ENCODE data around the gene MROH2B.
"Not testable (repeated sequence)": the region's sequence is repeated elsewhere in the genome, so short reads cannot be mapped to it uniquely, and the experiment has no call there.

MROH2B gene

DNA sequence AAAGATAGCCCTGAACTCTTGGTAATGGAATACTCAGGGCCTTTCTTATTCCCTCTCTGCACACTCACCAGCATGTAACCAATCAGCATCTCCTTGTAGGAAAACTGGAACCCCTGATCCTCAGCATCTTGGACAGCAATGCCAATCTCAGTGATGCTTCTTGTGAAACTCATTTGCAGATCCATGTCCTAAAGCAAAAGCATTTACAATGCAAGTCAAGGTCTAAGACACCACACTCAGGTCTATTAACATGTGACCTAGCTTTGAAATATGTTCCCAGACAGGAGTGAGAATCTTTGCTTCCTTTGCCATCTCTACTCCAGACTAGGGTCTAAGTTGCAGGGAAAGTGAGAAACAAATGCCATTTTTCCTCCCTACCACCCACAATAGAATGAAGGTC lies 38.2 kb downstream of the MROH2B start:
- no peaks in the 10 kb centered on the region for H3K4me1 ChIP-seq (ENCODE audit: control insufficient read depth, insufficient read depth, low read length)
- no peak overlapping the region for H3K4me3 ChIP-seq (ENCODE audit: low read length)
- H3K36me3 ChIP-seq (ENCODE audit: control insufficient read depth, insufficient read depth, low read length), result no peaks in the 10 kb centered on the region
- H3K27me3 ChIP-seq (ENCODE audit: control insufficient read depth, insufficient read depth, low read length), result no peaks in the 10 kb centered on the region
- no peaks in the 10 kb centered on the region for H3K9me3 ChIP-seq (ENCODE audit: control insufficient read depth, insufficient read depth, low read length)
- no peak for DNase-seq (ENCODE audit: low read depth, low spot score)
- H3K27ac ChIP-seq (ENCODE audit: low read length), result no peak overlapping the region

DNA sequence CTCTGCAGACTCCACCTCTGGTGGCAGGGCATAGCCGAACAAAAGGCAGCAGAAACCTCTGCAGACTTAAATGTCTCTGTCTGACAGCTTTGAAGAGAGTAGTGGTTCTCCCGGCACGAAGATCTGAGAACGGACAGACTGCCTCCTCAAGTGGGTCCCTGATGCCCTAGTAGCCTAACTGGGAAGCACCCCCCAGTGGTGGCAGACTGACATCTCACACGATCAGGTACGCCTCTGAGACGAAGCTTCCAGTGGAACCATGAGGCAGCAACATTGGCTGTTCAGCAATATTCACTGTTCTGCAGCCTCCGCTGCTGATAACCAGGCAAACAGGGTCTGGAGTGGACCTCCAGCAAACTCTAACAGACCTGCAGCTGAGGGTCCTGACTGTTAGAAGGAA lies 48.5 kb downstream of the MROH2B start:
- H3K27ac ChIP-seq (ENCODE audit: low read length); H3K27me3 ChIP-seq (ENCODE audit: control insufficient read depth, insufficient read depth, low read length); H3K4me3 ChIP-seq (ENCODE audit: low read length); H3K9me3 ChIP-seq (ENCODE audit: control insufficient read depth, insufficient read depth, low read length); H3K36me3 ChIP-seq (ENCODE audit: control insufficient read depth, insufficient read depth, low read length); H3K4me1 ChIP-seq (ENCODE audit: control insufficient read depth, insufficient read depth, low read length); DNase-seq (ENCODE audit: low read depth, low spot score): not testable (repeated sequence)
- WGBS (ENCODE audit: insufficient coverage, insufficient read length), result no CpG with 5 or more reads among the region's 8 CpGs

DNA sequence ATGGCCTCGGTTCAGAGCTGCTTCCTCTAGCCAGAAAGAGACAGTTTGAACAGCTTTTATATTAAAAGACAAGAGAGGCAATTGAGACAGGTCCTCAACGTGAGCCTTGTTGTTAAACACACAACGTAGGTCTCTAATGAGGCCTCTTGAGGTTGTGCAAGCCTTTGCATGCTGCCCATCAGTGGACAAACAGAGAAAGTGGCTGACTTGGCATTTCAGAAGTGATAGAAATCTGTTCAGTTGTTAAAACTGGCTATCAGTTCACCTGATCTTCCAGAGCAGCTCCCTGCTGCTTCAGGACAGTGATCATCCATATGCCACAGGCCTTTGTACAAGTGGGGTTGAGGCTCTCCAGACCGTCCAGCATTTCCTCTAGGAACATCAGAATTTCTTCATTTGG lies 58.8 kb downstream of the MROH2B start:
- no CpG with 5 or more reads among the region's 4 CpGs for WGBS (ENCODE audit: insufficient coverage, insufficient read length)
- H3K27ac ChIP-seq (ENCODE audit: low read length), result no peak overlapping the region
- H3K4me1 ChIP-seq (ENCODE audit: control insufficient read depth, insufficient read depth, low read length), result no peaks in the 10 kb centered on the region
- H3K27me3 ChIP-seq (ENCODE audit: control insufficient read depth, insufficient read depth, low read length), result no peaks in the 10 kb centered on the region
- DNase-seq (ENCODE audit: low read depth, low spot score), result no peak
- H3K9me3 ChIP-seq (ENCODE audit: control insufficient read depth, insufficient read depth, low read length), result no peaks in the 10 kb centered on the region
- no peaks in the 10 kb centered on the region for H3K36me3 ChIP-seq (ENCODE audit: control insufficient read depth, insufficient read depth, low read length)
- H3K4me3 ChIP-seq (ENCODE audit: low read length), result no peak overlapping the region

DNA sequence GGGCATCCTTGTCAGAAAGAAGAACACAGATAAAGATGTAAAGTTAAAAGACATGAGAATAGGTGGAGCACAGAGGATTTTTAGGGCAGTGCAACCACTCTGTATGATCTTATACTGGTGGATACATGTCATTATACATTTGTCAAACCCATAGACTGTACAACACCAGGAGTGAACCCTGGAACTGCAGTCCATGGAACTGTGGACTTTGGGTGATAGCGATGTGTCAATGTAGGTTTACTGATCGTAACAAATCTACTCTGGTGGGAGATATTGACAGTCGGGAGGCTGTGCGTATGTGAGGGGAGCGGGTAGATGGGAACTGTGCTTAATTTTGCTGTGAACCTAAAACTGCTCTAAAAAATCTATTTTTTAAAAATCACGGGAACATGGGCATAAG lies 60.6 kb downstream of the MROH2B start:
- H3K27me3 ChIP-seq (ENCODE audit: control insufficient read depth, insufficient read depth, low read length), result no peaks in the 10 kb centered on the region
- WGBS (ENCODE audit: insufficient coverage, insufficient read length), result no CpG with 5 or more reads among the region's 6 CpGs
- no peak for DNase-seq (ENCODE audit: low read depth, low spot score)
- H3K4me3 ChIP-seq (ENCODE audit: low read length), result no peak overlapping the region
- no peaks in the 10 kb centered on the region for H3K4me1 ChIP-seq (ENCODE audit: control insufficient read depth, insufficient read depth, low read length)
- no peaks in the 10 kb centered on the region for H3K36me3 ChIP-seq (ENCODE audit: control insufficient read depth, insufficient read depth, low read length)
- no peaks in the 10 kb centered on the region for H3K9me3 ChIP-seq (ENCODE audit: control insufficient read depth, insufficient read depth, low read length)
- H3K27ac ChIP-seq (ENCODE audit: low read length), result no peak overlapping the region

DNA sequence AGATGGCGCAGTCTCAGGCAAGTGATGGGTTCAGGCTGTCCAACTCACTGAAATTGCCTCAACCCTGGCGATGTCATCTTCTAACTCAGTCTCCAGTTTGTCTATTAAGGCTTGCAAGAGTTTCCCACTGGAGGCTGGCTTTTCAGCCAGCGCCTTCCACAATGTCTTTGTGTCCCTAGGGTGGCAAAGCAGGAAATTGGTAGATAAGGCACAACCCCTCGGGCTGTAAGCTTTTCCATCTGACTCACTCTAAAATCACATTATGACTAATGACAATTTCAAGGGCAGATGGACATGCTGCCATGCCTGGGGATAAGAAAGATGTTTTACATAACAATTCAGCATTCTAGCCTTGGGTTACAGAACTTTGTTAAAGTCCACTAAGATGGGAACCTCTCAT lies 61.9 kb downstream of the MROH2B start:
- Histone ChIP-seq H3K36me3 (ENCODE audit: control insufficient read depth, insufficient read depth, low read length) (no peaks in the 10 kb centered on the region), H3K4me3 (ENCODE audit: low read length) (no peak overlapping the region), H3K9me3 (ENCODE audit: control insufficient read depth, insufficient read depth, low read length) (no peaks in the 10 kb centered on the region), H3K27ac (ENCODE audit: low read length) (no peak overlapping the region), H3K27me3 (ENCODE audit: control insufficient read depth, insufficient read depth, low read length) (no peaks in the 10 kb centered on the region), H3K4me1 (ENCODE audit: control insufficient read depth, insufficient read depth, low read length) (no peaks in the 10 kb centered on the region)
- DNase-seq (ENCODE audit: low read depth, low spot score), result no peak
- WGBS (ENCODE audit: insufficient coverage, insufficient read length), result no CpG with 5 or more reads among the region's 4 CpGs

DNA sequence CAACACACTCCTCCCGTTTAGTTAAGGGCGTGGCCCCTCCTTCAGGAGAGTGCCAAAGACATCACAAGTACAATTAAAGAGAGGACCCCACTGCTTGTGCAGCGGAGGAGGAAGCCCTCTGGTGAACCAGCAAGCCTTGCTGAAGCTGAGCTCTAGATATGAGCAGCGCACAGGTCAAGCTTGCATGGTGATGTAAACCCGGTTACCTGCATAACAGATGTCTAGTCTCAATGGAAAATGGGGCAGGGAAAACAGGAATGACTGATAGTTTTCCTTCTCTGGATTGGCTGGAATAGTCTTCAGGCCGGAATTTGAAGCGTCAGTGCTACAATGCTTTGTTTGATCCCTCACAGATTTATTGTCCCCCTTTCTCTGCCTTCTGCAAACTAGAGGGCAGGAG lies 66.2 kb downstream of the MROH2B start:
- Histone ChIP-seq H3K4me1 (ENCODE audit: control insufficient read depth, insufficient read depth, low read length) (no peaks in the 10 kb centered on the region), H3K27ac (ENCODE audit: low read length) (no peak overlapping the region), H3K27me3 (ENCODE audit: control insufficient read depth, insufficient read depth, low read length) (no peaks in the 10 kb centered on the region), H3K9me3 (ENCODE audit: control insufficient read depth, insufficient read depth, low read length) (no peaks in the 10 kb centered on the region), H3K4me3 (ENCODE audit: low read length) (no peak overlapping the region), H3K36me3 (ENCODE audit: control insufficient read depth, insufficient read depth, low read length) (no peaks in the 10 kb centered on the region)
- DNase-seq (ENCODE audit: low read depth, low spot score), result no peak
- WGBS (ENCODE audit: insufficient coverage, insufficient read length), result no CpG with 5 or more reads among the region's 7 CpGs

DNA sequence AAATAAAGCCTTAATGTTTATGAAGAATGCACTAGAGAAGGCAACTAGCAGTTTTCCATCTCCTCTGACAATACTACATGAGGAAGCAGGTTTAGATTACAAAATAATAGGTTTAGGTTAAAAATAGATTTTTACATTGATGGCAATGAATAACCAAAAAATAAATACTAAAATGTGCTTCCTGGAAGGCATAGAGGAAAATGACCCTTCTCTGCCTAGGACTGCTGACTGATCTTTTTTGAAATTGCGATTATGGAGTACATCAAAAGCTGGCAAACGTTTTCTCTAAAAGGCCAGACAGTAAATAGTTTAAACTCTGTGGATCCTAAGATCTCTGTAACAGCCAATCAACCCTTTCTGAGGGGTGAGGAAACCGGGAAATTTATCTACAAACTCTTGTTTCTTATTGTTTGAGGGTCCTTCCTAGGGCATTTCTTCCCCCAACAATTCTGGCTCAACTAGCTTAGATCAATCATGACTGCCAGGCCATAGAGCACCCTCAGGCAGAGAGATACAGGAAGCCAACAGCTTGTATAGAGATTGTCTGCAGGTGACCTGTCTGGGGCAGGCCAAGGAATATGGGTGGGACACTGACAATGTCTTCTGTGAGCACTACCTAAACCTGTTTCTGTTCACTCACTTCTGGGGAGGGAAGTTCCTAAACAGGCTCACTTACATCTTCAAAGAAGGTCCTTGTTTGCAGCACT lies 67.3 kb downstream of the MROH2B start:
- WGBS (ENCODE audit: insufficient coverage, insufficient read length), result no CpG with 5 or more reads among the region's 3 CpGs
- H3K4me3 ChIP-seq (ENCODE audit: low read length), result no peak overlapping the region
- H3K9me3 ChIP-seq (ENCODE audit: control insufficient read depth, insufficient read depth, low read length), result no peaks in the 10 kb centered on the region
- H3K27me3 ChIP-seq (ENCODE audit: control insufficient read depth, insufficient read depth, low read length), result no peaks in the 10 kb centered on the region
- no peaks in the 10 kb centered on the region for H3K4me1 ChIP-seq (ENCODE audit: control insufficient read depth, insufficient read depth, low read length)
- H3K27ac ChIP-seq (ENCODE audit: low read length), result no peak overlapping the region
- no peaks in the 10 kb centered on the region for H3K36me3 ChIP-seq (ENCODE audit: control insufficient read depth, insufficient read depth, low read length)
- no peak for DNase-seq (ENCODE audit: low read depth, low spot score)

DNA sequence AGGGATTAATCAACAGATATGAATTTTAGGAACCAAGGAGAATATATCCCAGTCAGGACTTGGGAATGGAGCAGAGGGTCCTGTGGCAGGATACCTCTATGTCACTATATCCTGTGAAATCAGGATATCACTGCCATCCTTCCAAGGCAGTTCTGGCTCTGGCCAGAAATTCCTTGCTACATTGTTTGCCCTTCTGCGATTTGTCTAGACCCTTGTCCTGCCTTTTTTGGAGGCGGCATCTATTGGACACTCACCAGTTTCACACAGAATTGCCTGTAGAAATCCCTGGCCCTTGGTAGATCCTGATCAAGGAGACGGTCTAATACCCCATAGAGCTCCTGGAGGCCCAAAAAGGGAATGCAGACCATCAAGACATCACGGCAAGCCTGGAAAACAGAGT lies 71.2 kb downstream of the MROH2B start:
- no peak overlapping the region for H3K27ac ChIP-seq (ENCODE audit: low read length)
- no peaks in the 10 kb centered on the region for H3K36me3 ChIP-seq (ENCODE audit: control insufficient read depth, insufficient read depth, low read length)
- H3K4me3 ChIP-seq (ENCODE audit: low read length), result no peak overlapping the region
- no peaks in the 10 kb centered on the region for H3K9me3 ChIP-seq (ENCODE audit: control insufficient read depth, insufficient read depth, low read length)
- WGBS (ENCODE audit: insufficient coverage, insufficient read length), result no CpG with 5 or more reads among the region's 4 CpGs
- H3K27me3 ChIP-seq (ENCODE audit: control insufficient read depth, insufficient read depth, low read length), result no peaks in the 10 kb centered on the region
- H3K4me1 ChIP-seq (ENCODE audit: control insufficient read depth, insufficient read depth, low read length), result no peaks in the 10 kb centered on the region
- DNase-seq (ENCODE audit: low read depth, low spot score), result no peak

DNA sequence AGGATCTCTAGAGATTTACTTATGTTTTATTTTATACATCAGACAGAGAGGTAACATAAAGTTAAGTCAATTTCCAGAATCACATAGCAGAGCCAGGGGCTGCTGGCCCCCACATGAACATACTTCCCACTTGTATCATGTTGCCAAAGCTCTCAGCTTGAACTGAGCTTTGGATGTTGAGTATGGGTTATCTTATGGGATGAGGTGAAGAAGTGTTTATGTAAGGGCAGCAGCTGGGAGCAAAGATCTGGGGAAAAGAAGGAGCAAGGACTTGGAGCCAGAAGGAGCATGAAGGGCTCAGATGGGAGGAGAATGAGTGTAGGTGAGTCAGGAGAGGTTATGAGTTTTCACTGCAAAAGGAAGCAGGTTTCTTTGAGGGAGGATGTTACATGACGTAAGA lies 72.0 kb downstream of the MROH2B start:
- Histone ChIP-seq H3K36me3 (ENCODE audit: control insufficient read depth, insufficient read depth, low read length) (no peaks in the 10 kb centered on the region), H3K9me3 (ENCODE audit: control insufficient read depth, insufficient read depth, low read length) (no peaks in the 10 kb centered on the region), H3K4me3 (ENCODE audit: low read length) (no peak overlapping the region), H3K27me3 (ENCODE audit: control insufficient read depth, insufficient read depth, low read length) (no peaks in the 10 kb centered on the region), H3K27ac (ENCODE audit: low read length) (no peak overlapping the region), H3K4me1 (ENCODE audit: control insufficient read depth, insufficient read depth, low read length) (no peaks in the 10 kb centered on the region)
- no CpG with 5 or more reads among the region's 1 CpG for WGBS (ENCODE audit: insufficient coverage, insufficient read length)
- no peak for DNase-seq (ENCODE audit: low read depth, low spot score)

DNA sequence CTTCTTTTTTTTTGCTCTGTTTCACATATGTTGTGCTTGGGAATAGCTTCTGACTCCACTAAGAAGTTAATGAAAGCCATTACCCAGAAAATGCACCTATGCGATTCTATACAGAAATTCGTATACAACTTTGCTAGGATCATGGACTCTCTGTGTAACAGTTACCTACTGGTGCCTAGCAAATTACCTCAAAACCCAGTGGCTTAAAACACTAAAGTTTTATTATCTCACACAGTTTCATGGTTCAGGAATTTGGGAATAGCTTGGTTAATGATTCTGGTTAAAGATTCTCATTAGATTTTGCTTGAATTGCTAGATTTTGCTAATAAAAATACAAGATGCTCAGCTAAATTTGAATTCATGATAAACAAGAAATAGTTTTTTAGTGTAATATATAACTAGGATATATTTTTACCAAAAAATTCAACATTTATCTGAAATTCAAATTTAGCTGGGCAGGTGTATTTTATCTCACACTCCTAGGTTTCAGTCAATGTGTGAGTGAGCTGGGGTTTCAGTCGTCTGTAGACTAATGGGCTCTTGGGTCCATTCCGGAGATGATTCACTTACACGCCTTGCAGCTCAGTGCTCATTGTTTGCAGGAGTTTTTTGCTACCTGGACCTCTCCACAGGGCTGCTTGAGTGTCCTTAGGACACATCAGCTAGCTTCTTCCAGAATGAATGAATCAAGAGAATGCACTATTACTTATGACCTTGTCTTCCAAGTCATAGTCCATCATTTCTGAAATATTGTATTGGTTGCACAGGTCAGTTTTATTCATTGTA lies 75.1 kb downstream of the MROH2B start:
- WGBS (ENCODE audit: insufficient coverage, insufficient read length), result no CpG with 5 or more reads among the region's 5 CpGs
- H3K4me1 ChIP-seq (ENCODE audit: control insufficient read depth, insufficient read depth, low read length), result no peaks in the 10 kb centered on the region
- H3K36me3 ChIP-seq (ENCODE audit: control insufficient read depth, insufficient read depth, low read length), result no peaks in the 10 kb centered on the region
- no peaks in the 10 kb centered on the region for H3K27me3 ChIP-seq (ENCODE audit: control insufficient read depth, insufficient read depth, low read length)
- no peak overlapping the region for H3K4me3 ChIP-seq (ENCODE audit: low read length)
- DNase-seq (ENCODE audit: low read depth, low spot score), result no peak
- H3K27ac ChIP-seq (ENCODE audit: low read length), result no peak overlapping the region
- H3K9me3 ChIP-seq (ENCODE audit: control insufficient read depth, insufficient read depth, low read length), result no peaks in the 10 kb centered on the region
